ENCODE measurements around the gene RAPGEF2.
"Not testable (repeated sequence)": the region's sequence is repeated elsewhere in the genome, so short reads cannot be mapped to it uniquely, and the experiment has no call there.

- TF ChIP-seq, protein P1, sequence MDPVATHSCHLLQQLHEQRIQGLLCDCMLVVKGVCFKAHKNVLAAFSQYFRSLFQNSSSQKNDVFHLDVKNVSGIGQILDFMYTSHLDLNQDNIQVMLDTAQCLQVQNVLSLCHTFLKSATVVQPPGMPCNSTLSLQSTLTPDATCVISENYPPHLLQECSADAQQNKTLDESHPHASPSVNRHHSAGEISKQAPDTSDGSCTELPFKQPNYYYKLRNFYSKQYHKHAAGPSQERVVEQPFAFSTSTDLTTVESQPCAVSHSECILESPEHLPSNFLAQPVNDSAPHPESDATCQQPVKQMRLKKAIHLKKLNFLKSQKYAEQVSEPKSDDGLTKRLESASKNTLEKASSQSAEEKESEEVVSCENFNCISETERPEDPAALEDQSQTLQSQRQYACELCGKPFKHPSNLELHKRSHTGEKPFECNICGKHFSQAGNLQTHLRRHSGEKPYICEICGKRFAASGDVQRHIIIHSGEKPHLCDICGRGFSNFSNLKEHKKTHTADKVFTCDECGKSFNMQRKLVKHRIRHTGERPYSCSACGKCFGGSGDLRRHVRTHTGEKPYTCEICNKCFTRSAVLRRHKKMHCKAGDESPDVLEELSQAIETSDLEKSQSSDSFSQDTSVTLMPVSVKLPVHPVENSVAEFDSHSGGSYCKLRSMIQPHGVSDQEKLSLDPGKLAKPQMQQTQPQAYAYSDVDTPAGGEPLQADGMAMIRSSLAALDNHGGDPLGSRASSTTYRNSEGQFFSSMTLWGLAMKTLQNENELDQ (tag by site-specific recombination; IDR thresholded peaks at IDR 0.05; ENCODE audit: low read depth), result not testable (repeated sequence)
- TF ChIP-seq ZBTB21, CTCF, YY1, ZNF704, ZBTB20, ZNF843 (tag by site-specific recombination; IDR thresholded peaks at IDR 0.05): not testable (repeated sequence)
- TF ChIP-seq, protein P2, sequence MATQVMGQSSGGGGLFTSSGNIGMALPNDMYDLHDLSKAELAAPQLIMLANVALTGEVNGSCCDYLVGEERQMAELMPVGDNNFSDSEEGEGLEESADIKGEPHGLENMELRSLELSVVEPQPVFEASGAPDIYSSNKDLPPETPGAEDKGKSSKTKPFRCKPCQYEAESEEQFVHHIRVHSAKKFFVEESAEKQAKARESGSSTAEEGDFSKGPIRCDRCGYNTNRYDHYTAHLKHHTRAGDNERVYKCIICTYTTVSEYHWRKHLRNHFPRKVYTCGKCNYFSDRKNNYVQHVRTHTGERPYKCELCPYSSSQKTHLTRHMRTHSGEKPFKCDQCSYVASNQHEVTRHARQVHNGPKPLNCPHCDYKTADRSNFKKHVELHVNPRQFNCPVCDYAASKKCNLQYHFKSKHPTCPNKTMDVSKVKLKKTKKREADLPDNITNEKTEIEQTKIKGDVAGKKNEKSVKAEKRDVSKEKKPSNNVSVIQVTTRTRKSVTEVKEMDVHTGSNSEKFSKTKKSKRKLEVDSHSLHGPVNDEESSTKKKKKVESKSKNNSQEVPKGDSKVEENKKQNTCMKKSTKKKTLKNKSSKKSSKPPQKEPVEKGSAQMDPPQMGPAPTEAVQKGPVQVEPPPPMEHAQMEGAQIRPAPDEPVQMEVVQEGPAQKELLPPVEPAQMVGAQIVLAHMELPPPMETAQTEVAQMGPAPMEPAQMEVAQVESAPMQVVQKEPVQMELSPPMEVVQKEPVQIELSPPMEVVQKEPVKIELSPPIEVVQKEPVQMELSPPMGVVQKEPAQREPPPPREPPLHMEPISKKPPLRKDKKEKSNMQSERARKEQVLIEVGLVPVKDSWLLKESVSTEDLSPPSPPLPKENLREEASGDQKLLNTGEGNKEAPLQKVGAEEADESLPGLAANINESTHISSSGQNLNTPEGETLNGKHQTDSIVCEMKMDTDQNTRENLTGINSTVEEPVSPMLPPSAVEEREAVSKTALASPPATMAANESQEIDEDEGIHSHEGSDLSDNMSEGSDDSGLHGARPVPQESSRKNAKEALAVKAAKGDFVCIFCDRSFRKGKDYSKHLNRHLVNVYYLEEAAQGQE (tag by site-specific recombination; IDR thresholded peaks at IDR 0.05), result not testable (repeated sequence)
Observed at GRCh38 chr4:159315879-159316278, 213.0 kb downstream of the RAPGEF2 start.

Measured in HEK293 (cell line).